AG10803 (cell line): ENCODE measurements around the gene CHRNA4.
A peak's percentile ranks its signal among the peaks of the same experiment; 100 is the strongest.
"Not testable (repeated sequence)": the region's sequence is repeated elsewhere in the genome, so short reads cannot be mapped to it uniquely, and the experiment has no call there.

Experiments used
- DNase-seq: peaks from one replicate; pipeline ENCODE4 v3.0.0; 2010; ENCODE audit warnings: low read depth
- H3K4me3 ChIP-seq: 2 replicates; pipeline ENCODE4 v1.5.1; 2011; ENCODE audit warnings: mild to moderate bottlenecking, low read length, control low read depth
- TF ChIP-seq, protein P1 (sequence below): conservative IDR thresholded peaks from 2 replicates; pipeline ENCODE4 v1.5.1; 2011; ENCODE audit warnings: mild to moderate bottlenecking, low read length, control low read depth, inconsistent platforms

The CHRNA4 gene

GRCh38 chr20:63381781-63382431, 20.8 kb upstream of the CHRNA4 start:
- H3K4me3 ChIP-seq: no peak overlapping the region
- no peak for DNase-seq
- TF ChIP-seq, protein P1, sequence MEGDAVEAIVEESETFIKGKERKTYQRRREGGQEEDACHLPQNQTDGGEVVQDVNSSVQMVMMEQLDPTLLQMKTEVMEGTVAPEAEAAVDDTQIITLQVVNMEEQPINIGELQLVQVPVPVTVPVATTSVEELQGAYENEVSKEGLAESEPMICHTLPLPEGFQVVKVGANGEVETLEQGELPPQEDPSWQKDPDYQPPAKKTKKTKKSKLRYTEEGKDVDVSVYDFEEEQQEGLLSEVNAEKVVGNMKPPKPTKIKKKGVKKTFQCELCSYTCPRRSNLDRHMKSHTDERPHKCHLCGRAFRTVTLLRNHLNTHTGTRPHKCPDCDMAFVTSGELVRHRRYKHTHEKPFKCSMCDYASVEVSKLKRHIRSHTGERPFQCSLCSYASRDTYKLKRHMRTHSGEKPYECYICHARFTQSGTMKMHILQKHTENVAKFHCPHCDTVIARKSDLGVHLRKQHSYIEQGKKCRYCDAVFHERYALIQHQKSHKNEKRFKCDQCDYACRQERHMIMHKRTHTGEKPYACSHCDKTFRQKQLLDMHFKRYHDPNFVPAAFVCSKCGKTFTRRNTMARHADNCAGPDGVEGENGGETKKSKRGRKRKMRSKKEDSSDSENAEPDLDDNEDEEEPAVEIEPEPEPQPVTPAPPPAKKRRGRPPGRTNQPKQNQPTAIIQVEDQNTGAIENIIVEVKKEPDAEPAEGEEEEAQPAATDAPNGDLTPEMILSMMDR: peak; percentile 75

DNA sequence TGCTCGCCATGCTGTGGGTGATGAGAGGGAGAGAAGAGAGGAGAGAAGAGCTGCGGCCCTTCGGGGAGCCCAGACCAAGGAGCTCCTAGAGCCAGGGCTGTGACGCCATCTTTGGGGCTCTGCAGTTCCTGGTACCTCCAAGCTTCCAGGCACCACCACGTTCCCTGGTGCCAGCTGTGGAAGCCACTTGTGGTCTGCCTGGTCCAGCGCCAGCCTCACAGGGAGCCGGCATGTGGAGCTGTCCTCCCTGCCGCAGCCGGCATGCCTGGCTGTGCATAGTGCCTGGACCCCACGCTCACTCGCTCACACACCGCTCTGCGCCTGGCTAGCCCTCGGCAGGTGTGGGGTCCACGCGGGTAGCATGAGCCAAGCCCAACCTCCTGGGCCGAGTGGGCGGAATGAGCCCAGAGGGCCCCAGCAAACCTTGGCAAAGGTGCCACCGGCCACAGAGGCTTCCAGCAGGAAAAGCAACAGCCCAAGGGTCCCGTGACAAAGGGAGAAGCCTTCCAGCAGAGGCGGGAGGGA, 19.3 kb upstream of the CHRNA4 start:
- TF ChIP-seq, protein P1: no peak
- H3K4me3 ChIP-seq: no peak overlapping the region
- DNase-seq: no peak

DNA sequence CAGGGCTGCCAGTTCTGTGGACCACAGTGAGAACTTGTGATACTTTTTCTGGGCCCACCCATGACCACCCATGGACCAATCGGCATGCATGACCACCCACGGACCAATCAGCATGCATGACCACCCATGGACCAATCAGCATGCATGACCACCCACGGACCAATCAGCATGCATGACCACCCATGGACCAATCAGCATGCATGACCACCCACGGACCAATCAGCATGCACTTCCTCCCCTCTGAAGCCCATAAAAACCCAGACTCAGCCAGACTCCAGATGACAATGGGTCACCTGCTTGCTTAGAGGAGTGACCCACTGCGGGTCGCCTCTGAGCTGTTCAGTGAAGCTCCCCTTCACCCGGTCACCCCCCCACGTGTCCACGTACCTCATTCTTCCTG, 18.7 kb upstream of the CHRNA4 start:
- not testable (repeated sequence) for H3K4me3 ChIP-seq, DNase-seq

GRCh38 chr20:63379296-63379695, 18.1 kb upstream of the CHRNA4 start:
- H3K4me3 ChIP-seq: no peak overlapping the region
- TF ChIP-seq, protein P1: no peak

GRCh38 chr20:63378626-63379025, 17.5 kb upstream of the CHRNA4 start:
- H3K4me3 ChIP-seq: no peak overlapping the region
- no peak for DNase-seq
- TF ChIP-seq, protein P1: no peak

More at GRCh38 chr20:63379296-63379695, 18.1 kb upstream of the CHRNA4 start:
- DNase-seq: no peak

DNA sequence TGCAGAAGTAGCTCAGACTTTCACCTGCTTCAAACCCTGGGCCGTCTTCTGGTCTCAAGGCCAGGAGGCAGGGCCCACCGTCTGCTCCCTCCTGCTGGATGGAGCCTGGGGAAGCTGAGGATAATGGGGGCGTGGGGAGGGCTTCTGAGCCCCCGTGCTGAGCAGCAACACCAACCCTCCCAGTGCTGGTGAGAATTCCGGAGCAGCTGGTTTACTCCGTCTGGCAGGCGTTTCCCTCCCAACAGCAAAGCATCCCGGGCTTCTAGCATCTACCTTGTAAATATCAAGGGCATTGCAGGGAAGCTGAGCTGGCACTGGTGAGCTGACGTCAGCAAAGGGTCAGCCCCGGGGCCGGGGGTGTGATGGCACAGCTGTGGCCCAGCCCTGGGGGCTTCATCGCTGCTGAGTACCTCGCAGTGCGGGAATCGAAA, 16.8 kb upstream of the CHRNA4 start:
- TF ChIP-seq, protein P1: no peak
- no peak overlapping the region for H3K4me3 ChIP-seq
- DNase-seq: no peak

- no peak for DNase-seq
- TF ChIP-seq, protein P1: no peak
- H3K4me3 ChIP-seq: no peak overlapping the region
These were observed 16.2 kb upstream of the CHRNA4 start for GRCh38 chr20:63377256-63377941.
